ENCODE data around the gene DOP1B. TPM values are rescaled to one million over a fixed set of nuclear protein-coding genes. Genes with fewer than 3 reads are reported as not detected.
"Not testable (repeated sequence)": the region's sequence is repeated elsewhere in the genome, so short reads cannot be mapped to it uniquely, and the experiment has no call there.

DOP1B gene
- 11.9 TPM for total RNA-seq

DNA sequence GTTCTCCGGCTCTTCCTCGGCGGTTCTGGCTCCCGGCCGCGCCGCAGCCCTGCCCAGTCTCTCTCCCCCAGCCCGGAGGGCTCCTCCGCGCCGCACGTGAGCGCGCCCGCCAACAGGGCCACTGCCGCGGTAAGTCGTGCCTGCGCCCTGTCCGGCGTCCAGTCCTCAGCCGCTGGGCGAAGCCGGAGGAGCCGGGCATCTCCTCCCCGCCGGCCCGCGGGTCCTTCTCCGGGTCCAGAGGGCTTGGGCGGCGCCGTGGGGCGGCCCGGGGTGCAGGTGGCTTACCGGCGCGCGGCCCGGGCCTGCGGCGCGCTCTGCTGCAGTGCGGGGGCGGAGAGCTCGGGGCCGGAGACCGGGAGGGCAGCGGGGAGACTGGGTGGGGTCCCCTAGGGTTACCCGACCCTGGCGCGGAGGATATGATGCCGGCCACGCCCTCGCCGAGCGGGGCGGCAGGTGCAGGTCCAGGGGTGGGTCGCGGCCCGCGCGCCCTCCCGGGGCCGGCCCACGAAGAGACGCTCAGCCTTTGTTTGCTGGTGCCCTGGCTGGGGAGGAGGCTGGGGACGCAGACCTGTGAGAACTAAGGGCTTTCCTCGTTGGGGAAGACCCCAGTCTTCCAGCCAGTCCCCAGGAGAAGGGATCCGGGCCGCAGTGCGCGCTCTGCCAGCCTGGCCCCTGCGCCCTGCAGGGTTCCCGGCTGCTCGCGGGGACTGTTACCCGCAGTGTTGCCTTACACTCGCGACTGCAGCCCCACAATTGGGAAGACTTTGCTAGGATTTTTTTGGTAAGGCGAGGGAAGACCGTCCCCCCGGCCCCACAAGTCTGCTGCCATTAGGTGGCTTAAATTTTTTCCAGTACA is at the start of gene DOP1B:
TSS of gene DOP1B (plus strand) at position 10 of the 856 bp plus-strand sequence. CDS start 7,910 bp downstream, outside the sequence.
- DNase-seq, result no peak

DNA sequence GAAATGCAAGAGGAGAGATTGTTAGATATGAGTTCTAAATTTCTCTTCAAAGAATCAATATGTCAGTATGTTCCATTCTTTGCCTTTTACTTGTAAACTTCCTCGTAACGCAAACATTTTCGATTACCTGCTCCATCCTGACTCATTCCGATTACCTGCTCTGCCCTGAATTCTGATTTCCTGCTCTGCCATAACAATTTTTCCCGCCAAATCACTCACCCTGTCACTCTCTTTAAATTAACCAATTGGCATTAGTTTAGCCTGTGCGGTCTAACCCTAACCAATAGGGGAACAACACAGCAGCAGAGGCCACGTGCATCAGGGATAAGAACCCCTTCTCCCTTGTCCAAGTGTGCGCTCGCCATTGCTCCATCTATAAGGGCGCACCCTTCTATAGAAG is 46.8 kb upstream of the DOP1B start:
- no peak for DNase-seq

DNA sequence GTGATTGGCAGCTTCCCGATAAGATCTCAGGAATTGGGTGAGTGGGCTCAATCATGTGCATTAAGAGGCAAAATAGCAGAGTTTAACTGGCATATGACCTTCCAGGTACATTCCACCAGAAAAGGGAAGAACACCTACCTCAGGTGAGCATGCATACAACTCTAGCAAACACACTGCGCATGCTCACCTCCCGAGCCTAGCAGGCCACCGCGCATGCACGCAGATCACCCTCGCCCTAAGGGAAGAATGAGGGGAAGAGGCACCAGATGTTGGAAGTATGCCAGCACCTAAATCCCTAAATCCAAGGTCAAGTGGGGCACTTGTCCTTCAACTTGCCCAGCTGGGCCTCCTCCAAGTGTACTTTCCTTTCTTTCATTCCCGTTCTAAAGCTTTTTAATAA is 45.4 kb upstream of the DOP1B start:
- no peak for DNase-seq

GRCh38 chr21:36113647-36114428 is 42.8 kb upstream of the DOP1B start:
- no peak for DNase-seq

- DNase-seq, result no peak
These were observed 41.4 kb upstream of the DOP1B start for GRCh38 chr21:36115138-36115730.

DNA sequence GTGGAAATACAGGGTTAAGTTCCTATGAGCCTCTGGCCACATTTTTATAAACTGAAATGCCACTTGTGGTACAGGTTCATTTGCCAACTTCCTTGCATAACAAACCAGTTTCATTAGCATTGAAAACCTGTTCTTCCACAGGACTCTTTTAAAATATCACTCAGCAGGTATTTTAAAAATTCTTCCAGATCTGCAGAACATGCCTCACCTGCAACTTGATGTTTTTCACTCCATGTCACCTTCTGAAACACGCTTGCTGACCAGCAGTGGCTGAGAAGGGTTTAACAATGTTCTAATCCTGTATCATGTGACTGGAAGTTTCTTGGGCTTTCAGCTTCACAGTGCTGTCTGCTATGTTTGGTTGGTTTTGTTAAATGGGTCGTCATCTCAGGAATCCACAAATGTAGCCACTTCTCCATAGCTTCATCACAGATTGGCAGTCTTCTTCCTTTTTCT is 39.3 kb upstream of the DOP1B start:
- DNase-seq, result no peak

GRCh38 chr21:36120304-36120888 is 36.2 kb upstream of the DOP1B start:
- DNase-seq, result no peak

DNA sequence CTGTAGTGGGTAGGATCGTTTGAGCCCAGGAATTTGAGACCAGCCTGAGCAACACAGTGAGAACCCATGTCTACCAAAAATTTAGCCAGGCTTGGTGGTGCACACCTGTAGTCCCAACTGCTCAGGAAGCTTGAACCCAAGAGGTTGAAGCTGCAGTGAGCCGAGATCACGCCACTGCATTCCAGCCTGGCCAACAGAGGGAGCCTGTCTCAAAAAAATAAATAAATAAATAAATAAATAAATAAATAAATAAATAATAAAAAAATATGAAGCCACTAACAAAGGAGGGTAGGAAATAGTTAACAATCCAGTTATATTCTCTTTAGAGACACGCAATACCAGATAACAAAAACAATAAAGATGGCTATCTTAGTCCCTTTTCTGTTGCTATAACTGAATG is 33.6 kb upstream of the DOP1B start:
- DNase-seq, result no peak

- DNase-seq, result no peak
These were observed 32.2 kb upstream of the DOP1B start for GRCh38 chr21:36124395-36124794.

GRCh38 chr21:36125512-36126207 is 31.0 kb upstream of the DOP1B start:
- DNase-seq, result no peak

DNA sequence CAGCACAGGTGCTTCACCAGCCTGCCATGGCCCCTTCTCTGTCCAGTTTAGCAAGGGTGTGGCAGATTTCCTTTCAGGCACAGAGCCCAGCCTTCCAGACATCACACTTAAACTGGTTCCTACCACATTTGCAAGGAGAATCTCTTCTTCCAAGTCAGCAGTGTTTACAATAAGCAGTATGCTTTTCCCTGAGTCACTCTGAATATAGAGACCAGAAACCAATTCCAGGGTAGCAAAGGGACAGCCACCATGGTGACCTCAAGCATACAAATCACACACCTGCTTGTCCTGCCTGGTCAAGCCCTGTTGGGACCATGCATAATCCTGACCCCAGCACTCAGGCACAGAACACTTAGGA is 30.4 kb upstream of the DOP1B start:
- no peak for DNase-seq

GRCh38 chr21:36126621-36127110 is 30.0 kb upstream of the DOP1B start:
- no peak for DNase-seq

DNA sequence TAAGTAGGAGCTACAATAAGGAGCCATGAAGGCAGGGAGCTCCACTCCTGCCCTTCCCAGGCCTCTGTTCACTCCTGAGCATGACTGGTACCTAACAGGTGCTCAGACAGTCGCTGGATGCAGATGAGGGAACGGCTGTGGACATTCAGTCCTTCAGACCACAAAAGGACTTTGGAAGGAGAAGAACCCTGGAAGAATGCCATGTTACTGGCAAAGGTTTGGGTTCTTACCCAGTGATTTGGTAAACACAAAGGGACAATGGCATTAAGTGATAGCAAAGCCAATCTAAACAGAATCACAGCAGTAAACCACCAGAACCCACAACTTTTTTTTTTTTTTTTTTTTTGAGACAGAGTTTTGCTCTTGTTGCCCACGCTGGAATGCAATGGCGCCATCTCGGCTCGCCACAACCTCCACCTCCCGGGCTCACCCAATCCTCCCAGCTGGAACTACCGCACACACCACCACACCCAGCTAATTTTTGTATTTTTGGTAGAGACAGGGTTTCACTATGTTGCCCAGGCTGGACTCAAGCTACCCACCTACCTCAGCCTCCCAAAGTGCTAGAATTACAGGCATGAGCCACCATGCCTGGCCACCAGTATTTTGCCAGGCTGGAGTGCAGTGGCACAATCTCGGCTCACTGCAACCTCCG is 29.2 kb upstream of the DOP1B start:
- no peak for DNase-seq

- no peak for DNase-seq
These were observed 28.6 kb upstream of the DOP1B start for GRCh38 chr21:36127977-36128376.

DNA sequence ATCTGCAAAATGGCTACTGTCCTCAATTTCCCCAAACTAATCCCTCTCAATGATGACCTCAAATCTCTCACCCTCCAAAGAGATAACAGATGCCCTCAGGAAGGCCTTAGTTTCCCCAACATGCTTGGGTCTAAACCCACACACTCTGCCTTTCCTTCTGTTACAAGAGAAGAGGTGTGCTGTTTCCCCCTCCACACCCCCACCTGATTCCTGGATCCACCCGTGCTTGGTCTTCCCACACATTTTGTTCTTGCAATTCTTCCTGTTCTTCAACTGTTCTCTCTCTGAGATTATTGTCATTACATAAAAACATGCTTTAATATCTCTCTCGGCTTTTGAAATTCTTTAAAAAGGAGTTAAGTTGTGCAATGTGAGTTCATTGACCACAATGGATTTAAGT is 27.4 kb upstream of the DOP1B start:
- no peak for DNase-seq

- DNase-seq, result not testable (repeated sequence)
These were observed 26.2 kb upstream of the DOP1B start for GRCh38 chr21:36130414-36130762.

GRCh38 chr21:36130839-36131238 is 25.8 kb upstream of the DOP1B start:
- DNase-seq, result not testable (repeated sequence)

GRCh38 chr21:36132696-36133095 is 23.9 kb upstream of the DOP1B start:
- DNase-seq, result no peak

GRCh38 chr21:36134803-36135390 is 21.7 kb upstream of the DOP1B start, which contains the start of gene CBR3:
Gene CBR3 (plus strand): TSS chr21:36135079. CDS start chr21:36135193, 114 bp downstream.
- DNase-seq, result no peak

DNA sequence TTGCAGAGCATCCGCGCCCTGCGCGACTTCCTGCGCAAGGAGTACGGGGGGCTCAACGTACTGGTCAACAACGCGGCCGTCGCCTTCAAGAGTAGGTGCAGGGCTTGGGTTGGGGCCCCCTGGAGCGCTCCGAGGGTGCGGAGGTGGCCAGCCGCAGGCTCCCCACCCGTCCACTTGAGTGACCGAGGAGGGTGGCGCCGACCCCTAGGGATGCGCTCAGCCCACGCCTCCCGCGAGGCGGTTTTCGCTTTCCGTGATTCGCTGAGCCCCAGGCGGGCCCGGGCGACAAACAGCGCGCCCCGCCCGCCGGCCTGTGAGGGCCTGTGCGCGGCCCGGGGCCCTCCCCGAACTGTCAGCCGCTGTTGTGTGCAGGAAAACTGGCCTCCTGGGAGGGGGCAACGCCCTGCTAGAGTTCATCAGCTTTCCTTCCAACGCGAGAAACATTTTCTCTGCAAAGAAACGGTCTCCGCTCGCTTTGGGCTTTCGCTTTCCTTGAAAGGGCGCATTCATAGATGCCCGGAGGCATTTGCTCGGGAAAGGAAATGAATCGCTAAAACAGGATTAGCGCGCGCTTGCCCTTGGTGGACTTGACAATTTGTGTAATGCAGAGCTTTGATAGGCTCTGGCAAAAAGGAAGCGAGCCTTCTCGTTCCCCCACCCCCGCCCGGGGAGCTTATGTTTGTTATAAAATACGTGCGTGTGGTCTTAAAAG is 21.1 kb upstream of the DOP1B start:
- DNase-seq, result peak; percentile 64
